ENCODE data around the gene CASQ1. TPM values are rescaled to one million over a fixed set of nuclear protein-coding genes. Genes with fewer than 3 reads are reported as not detected.

Gene CASQ1
- total and polyA plus RNA-seq, 2 donors (not counting 1 experiment from before 2014, with no cell fraction given): not detected

DNA sequence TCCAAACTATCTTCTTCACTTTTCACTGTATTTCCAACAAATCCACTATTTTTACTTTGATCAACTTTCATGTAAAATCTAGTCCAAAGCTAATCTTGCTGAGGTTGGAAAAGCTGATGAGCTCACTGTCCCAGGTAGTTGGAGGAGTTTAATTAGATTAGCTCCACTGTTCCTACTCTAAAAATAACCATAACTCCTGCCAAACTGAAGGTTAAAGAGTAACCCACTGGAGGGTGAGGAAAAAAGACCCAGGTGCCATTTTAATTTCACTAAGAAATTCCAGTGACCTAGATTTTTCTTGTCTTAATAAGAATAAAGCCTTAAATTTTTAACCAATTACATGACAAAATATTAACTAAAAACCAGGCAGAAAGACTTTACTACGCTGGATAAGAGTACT, 56.7 kb downstream of the CASQ1 start:
- H3K9ac ChIP-seq (ENCODE audit: low read length): no peak overlapping the region
- H3K4me2 ChIP-seq (replicated peaks; ENCODE audit: low read depth, low read length, poor library complexity, severe bottlenecking): no peak overlapping the region
- H3K4me1 ChIP-seq (ENCODE audit: control insufficient read depth in 2 of 2, insufficient read depth in 2 of 2, low read length in 2 of 2): no peaks in the 10 kb centered on the region
- H3K27ac ChIP-seq (ENCODE audit: low read length in 2 of 2): no peak overlapping the region
- Mint-ChIP-seq H3K4me3 (no peak overlapping the region), H3K27ac (no peak overlapping the region), H3K9me3 (ENCODE audit: insufficient read depth) (no peaks in the 10 kb centered on the region), H3K4me1 (peaks cover 8% of the 10 kb centered on the region), H3K27me3 (no peaks in the 10 kb centered on the region)
- ChIA-PET POLR2A (no interaction called here), CTCF (interaction anchor here (1.1 to 7.9 kb wide), 3 partner anchors 46 to 161 kb away, joined by 3 to 127 read pairs (median 6); partner anchors contain the start of gene CASQ1)
- WGBS (ENCODE audit: insufficient coverage): 100% methylated on average over 1 of the region's 1 CpG
- peaks cover 69% of the 10 kb centered on the region for H3K79me2 ChIP-seq (ENCODE audit: control insufficient read depth, insufficient read depth, low read length)
- H3K4me3 ChIP-seq (ENCODE audit: control extremely low read depth in 1 of 5, extremely low read depth in 1 of 5, insufficient read depth in 1 of 5, low read depth in 2 of 5, low read length in 4 of 5): no peak overlapping the region
- DNase-seq: no peak
- ATAC-seq (ENCODE audit: low read depth): no peak
- H3K27me3 ChIP-seq (replicated peaks in 1 of 4; ENCODE audit: control extremely low read depth in 1 of 4, control insufficient read depth in 3 of 4, insufficient read depth in 4 of 4, low read length in 3 of 4): no peaks in the 10 kb centered on the region
- H3K36me3 ChIP-seq (replicated peaks in 1 of 2; ENCODE audit: control extremely low read depth in 1 of 2, control insufficient read depth in 1 of 2, extremely low read depth in 1 of 2, insufficient read depth in 2 of 2, low read length in 1 of 2): peaks cover 10 to 22% of the 10 kb centered on the region in 2 experiments
- TF ChIP-seq EZH2 (IDR thresholded peaks at IDR 0.05; ENCODE audit: borderline replicate concordance, insufficient read depth, low read depth, low read length, poor library complexity, severe bottlenecking): no peak
- TF ChIP-seq, protein P1, sequence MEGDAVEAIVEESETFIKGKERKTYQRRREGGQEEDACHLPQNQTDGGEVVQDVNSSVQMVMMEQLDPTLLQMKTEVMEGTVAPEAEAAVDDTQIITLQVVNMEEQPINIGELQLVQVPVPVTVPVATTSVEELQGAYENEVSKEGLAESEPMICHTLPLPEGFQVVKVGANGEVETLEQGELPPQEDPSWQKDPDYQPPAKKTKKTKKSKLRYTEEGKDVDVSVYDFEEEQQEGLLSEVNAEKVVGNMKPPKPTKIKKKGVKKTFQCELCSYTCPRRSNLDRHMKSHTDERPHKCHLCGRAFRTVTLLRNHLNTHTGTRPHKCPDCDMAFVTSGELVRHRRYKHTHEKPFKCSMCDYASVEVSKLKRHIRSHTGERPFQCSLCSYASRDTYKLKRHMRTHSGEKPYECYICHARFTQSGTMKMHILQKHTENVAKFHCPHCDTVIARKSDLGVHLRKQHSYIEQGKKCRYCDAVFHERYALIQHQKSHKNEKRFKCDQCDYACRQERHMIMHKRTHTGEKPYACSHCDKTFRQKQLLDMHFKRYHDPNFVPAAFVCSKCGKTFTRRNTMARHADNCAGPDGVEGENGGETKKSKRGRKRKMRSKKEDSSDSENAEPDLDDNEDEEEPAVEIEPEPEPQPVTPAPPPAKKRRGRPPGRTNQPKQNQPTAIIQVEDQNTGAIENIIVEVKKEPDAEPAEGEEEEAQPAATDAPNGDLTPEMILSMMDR (IDR thresholded peaks at IDR 0.05): no peak
- peaks cover 32% of the 10 kb centered on the region for H4K20me1 ChIP-seq (ENCODE audit: control insufficient read depth, insufficient read depth, low read length, poor library complexity, severe bottlenecking)
- no peaks in the 10 kb centered on the region for H3K9me3 ChIP-seq (ENCODE audit: control extremely low read depth in 1 of 3, control insufficient read depth in 2 of 3, insufficient read depth in 1 of 3, low read length in 2 of 3)
- no peak overlapping the region for H2AFZ ChIP-seq (ENCODE audit: insufficient read depth, low read depth, low read length, poor library complexity, severe bottlenecking)
- intact Hi-C loops (cut with micrococcal nuclease): no loop called here

DNA sequence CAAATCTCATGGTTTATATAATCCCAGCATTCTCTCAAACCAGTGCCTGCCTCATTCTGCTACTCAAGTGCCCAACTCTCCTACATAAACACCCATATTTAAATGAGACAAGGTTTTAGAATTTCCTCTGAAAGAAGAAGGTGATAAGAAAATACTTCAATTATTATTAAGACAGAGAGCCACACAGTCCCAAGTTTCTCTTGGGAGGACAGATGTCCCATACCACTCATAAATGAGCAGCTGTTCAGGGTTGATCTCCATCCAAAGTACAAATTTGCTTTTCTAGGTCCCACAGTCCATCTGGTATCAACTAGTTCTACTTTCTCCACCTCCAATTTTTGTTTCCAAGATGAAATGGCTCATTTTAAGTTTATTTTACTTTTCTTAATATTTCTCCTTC, 60.6 kb downstream of the CASQ1 start:
- H3K4me1 ChIP-seq (ENCODE audit: control insufficient read depth in 2 of 2, insufficient read depth in 2 of 2, low read length in 2 of 2): no peaks in the 10 kb centered on the region
- H3K9me3 ChIP-seq (ENCODE audit: control extremely low read depth in 1 of 3, control insufficient read depth in 2 of 3, insufficient read depth in 1 of 3, low read length in 2 of 3): no peaks in the 10 kb centered on the region
- H3K27ac ChIP-seq (ENCODE audit: low read length in 2 of 2): no peak overlapping the region
- no peak overlapping the region for H3K4me2 ChIP-seq (replicated peaks; ENCODE audit: low read depth, low read length, poor library complexity, severe bottlenecking)
- H3K27me3 ChIP-seq (replicated peaks in 1 of 4; ENCODE audit: control extremely low read depth in 1 of 4, control insufficient read depth in 3 of 4, insufficient read depth in 4 of 4, low read length in 3 of 4): no peaks in the 10 kb centered on the region
- H3K27ac Mint-ChIP-seq: no peak overlapping the region
- no peaks in the 10 kb centered on the region for H3K9me3 Mint-ChIP-seq (ENCODE audit: insufficient read depth)
- peaks cover 0 to 14% of the 10 kb centered on the region in 2 experiments for H3K36me3 ChIP-seq (replicated peaks in 1 of 2; ENCODE audit: control extremely low read depth in 1 of 2, control insufficient read depth in 1 of 2, extremely low read depth in 1 of 2, insufficient read depth in 2 of 2, low read length in 1 of 2)
- H2AFZ ChIP-seq (ENCODE audit: insufficient read depth, low read depth, low read length, poor library complexity, severe bottlenecking): no peak overlapping the region
- no peak for TF ChIP-seq EZH2 (IDR thresholded peaks at IDR 0.05; ENCODE audit: borderline replicate concordance, insufficient read depth, low read depth, low read length, poor library complexity, severe bottlenecking)
- TF ChIP-seq, protein P1 (IDR thresholded peaks at IDR 0.05): no peak
- H3K4me1 Mint-ChIP-seq: peaks cover 6% of the 10 kb centered on the region
- no peak overlapping the region for H3K9ac ChIP-seq (ENCODE audit: low read length)
- intact Hi-C loops (cut with micrococcal nuclease): loop anchor here (5.0 kb wide), 1 partner anchor 314 kb away; no protein-coding TSS in a partner anchor
- POLR2A ChIA-PET: interaction anchor here (0.7 kb wide), 1 partner anchor 43 kb away, joined by 3 read pairs; no protein-coding TSS in a partner anchor
- H3K4me3 Mint-ChIP-seq: no peak overlapping the region
- H3K4me3 ChIP-seq (ENCODE audit: control extremely low read depth in 1 of 5, extremely low read depth in 1 of 5, insufficient read depth in 1 of 5, low read depth in 2 of 5, low read length in 4 of 5): no peak overlapping the region
- H3K79me2 ChIP-seq (ENCODE audit: control insufficient read depth, insufficient read depth, low read length): peaks cover 45% of the 10 kb centered on the region
- CTCF ChIA-PET: interaction anchor here (0.7 to 7.9 kb wide), 17 partner anchors 10 to 165 kb away, joined by 3 to 127 read pairs (median 15); partner anchors contain the start of genes CASQ1 and PEX19
- peaks cover 23% of the 10 kb centered on the region for H4K20me1 ChIP-seq (ENCODE audit: control insufficient read depth, insufficient read depth, low read length, poor library complexity, severe bottlenecking)
- no peak for ATAC-seq (ENCODE audit: low read depth)
- H3K27me3 Mint-ChIP-seq: no peaks in the 10 kb centered on the region
- no peak for DNase-seq

Other genes starting within 250 kb of the CASQ1 start
- gene IGSF9, start 245.0 kb upstream of the CASQ1 start, total RNA-seq: 0.15 and 0.37 TPM in 2 replicates
- 0.36 and 0.89 TPM in 2 replicates for gene IGSF9, start 245.0 kb upstream of the CASQ1 start, polyA plus RNA-seq
- not detected in 2 replicates for gene SLAMF9, start 236.3 kb upstream of the CASQ1 start, total RNA-seq
- gene SLAMF9, start 236.3 kb upstream of the CASQ1 start, polyA plus RNA-seq: not detected in 2 replicates
- 6.0 and 7.4 TPM in 2 replicates for gene PIGM, start 158.6 kb upstream of the CASQ1 start, total RNA-seq
- gene PIGM, start 158.6 kb upstream of the CASQ1 start, polyA plus RNA-seq: 1.4 TPM in 2 replicates
- not detected in 2 replicates for gene KCNJ10, start 120.4 kb upstream of the CASQ1 start, total RNA-seq
- gene KCNJ10, start 120.4 kb upstream of the CASQ1 start, polyA plus RNA-seq: not detected in 2 replicates
- not detected in 2 replicates for gene KCNJ9, start 109.0 kb upstream of the CASQ1 start, total RNA-seq
- gene KCNJ9, start 109.0 kb upstream of the CASQ1 start, polyA plus RNA-seq: not detected in 2 replicates
- 33.5 and 37.2 TPM in 2 replicates for gene IGSF8, start 92.0 kb upstream of the CASQ1 start, total RNA-seq
- gene IGSF8, start 92.0 kb upstream of the CASQ1 start, polyA plus RNA-seq: 45.8 and 56.0 TPM in 2 replicates
- not detected in 2 replicates for gene ATP1A2, start 74.8 kb upstream of the CASQ1 start, total RNA-seq
- gene ATP1A2, start 74.8 kb upstream of the CASQ1 start, polyA plus RNA-seq: not detected in 2 replicates
- not detected in 2 replicates for gene ATP1A4, start 39.0 kb upstream of the CASQ1 start, total RNA-seq
- gene ATP1A4, start 39.0 kb upstream of the CASQ1 start, polyA plus RNA-seq: 0.12 TPM in 1 of 2 replicates, not detected in the other
- 76.7 and 81.7 TPM in 2 replicates for gene PEA15, start 14.8 kb downstream of the CASQ1 start, total RNA-seq
- gene PEA15, start 14.8 kb downstream of the CASQ1 start, polyA plus RNA-seq: 89.9 and 91.4 TPM in 2 replicates
- gene DCAF8, start 72.0 kb downstream of the CASQ1 start, total RNA-seq: 247 and 266 TPM in 2 replicates
- 194 and 250 TPM in 2 replicates for gene DCAF8, start 72.0 kb downstream of the CASQ1 start, polyA plus RNA-seq
- 56.0 and 58.4 TPM in 2 replicates for gene PEX19, start 94.6 kb downstream of the CASQ1 start, total RNA-seq
- gene PEX19, start 94.6 kb downstream of the CASQ1 start, polyA plus RNA-seq: 17.9 and 20.3 TPM in 2 replicates
- gene COPA, start 152.7 kb downstream of the CASQ1 start, total RNA-seq: 168 and 180 TPM in 2 replicates
- 37.9 and 39.1 TPM in 2 replicates for gene COPA, start 152.7 kb downstream of the CASQ1 start, polyA plus RNA-seq
- 95.1 and 110 TPM in 2 replicates for gene NCSTN, start 152.8 kb downstream of the CASQ1 start, total RNA-seq
- gene NCSTN, start 152.8 kb downstream of the CASQ1 start, polyA plus RNA-seq: 110 and 113 TPM in 2 replicates
- 0.39 and 0.63 TPM in 2 replicates for gene NHLH1, start 176.5 kb downstream of the CASQ1 start, total RNA-seq
- 0.27 and 0.39 TPM in 2 replicates for gene NHLH1, start 176.5 kb downstream of the CASQ1 start, polyA plus RNA-seq
- 14.4 and 14.5 TPM in 2 replicates for gene VANGL2, start 210.0 kb downstream of the CASQ1 start, total RNA-seq
- gene VANGL2, start 210.0 kb downstream of the CASQ1 start, polyA plus RNA-seq: 0.48 and 0.75 TPM in 2 replicates

Measured in B cell (primary cell).